GM21526 (cell line): ENCODE data around the gene SVBP.
A peak's percentile ranks its signal among the peaks of the same experiment; 100 is the strongest.
"Not testable (repeated sequence)": the region's sequence is repeated elsewhere in the genome, so short reads cannot be mapped to it uniquely, and the experiment has no call there.

Experiments used
- ATAC-seq: cut with Tn5 transposase; IDR thresholded peaks from one replicate; pipeline ENCODE4 v1.9.1; 2021; ENCODE audit warnings: moderate library complexity; ENCODE audit not compliant: unreplicated experiment, low FRiP score

SVBP gene

DNA sequence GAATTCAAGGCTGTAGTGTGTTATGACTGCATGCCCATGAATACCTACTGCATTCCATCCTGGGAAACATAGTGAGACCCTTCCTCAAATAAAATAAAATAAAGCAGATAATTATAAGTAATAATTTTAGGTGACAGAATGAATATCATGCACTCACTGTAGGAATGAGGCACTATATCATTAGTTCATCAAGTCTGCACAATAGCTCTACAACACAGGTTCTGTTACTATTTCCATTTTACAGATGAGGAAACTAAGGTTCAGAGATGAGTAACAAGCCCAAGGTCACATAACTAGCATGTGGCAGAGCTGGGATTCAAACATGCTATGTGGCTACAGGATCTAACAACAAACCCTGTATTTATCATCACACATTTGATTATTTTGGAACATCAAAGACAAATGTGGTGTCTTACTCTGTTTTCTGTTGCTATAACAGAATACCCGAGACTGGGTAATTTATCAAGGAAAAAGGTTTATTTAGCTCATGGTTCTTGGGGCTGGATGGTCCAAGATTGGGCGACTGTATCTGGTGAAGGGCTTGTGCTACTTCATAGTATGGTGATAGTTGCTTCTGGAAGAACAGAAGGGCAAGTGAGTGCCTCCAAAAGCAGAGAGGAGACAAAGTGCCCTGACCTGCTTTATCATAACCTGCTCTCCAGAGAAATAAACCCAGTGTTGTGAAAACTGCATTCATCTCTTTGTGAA is 24.4 kb upstream of the SVBP start:
- no peak for ATAC-seq

DNA sequence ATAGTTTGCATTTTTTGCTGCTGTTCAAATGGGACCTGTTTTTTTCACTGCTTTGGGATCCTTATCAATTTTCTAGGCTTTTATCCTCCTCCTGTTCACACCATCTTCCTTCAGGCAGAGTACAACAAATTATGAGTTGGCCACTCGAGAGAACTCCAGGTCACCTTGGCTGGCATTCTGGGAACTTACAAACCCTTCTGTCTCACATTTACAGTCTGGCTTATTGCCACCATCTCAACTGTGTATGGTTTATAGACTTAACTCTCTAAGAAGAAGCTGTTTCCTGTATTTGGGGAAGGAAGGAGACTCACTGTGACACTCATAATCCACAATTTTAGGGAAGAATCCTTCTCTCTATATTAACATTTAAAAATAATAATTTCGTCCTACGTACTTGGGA is 23.8 kb upstream of the SVBP start:
- no peak for ATAC-seq

DNA sequence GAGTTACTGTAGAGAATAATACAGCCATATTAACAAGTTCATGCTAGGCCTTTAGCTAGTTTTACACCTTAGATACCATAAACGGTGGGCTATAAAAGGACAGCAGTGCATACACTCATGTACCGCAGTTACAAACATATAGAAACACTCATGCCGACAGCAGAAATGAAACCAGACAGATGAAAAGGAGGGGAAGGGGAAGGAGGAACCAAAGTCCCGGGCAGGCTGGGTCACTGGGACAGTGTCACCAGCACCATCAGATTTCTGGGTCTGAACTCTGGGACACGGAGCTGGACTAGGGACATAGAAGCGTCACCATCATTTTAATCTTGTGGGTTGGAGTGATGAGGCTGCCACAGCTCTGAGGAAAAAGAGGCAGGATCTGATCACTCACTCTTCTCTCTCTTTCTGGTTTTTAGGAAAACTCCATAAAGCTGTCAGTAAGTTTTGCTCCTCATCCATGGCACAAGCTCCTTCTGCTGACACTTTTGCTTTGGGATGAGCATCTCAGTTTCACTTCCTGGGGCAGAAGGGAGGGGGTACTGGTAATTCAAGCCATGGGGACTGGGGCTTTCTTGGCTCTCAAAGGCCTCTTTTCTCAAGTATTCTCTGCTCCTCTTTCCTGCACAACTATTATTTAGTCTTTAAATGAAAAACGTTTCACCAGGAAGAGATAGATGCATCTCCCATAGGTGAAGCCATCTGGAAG is 21.4 kb upstream of the SVBP start:
- no peak for ATAC-seq

DNA sequence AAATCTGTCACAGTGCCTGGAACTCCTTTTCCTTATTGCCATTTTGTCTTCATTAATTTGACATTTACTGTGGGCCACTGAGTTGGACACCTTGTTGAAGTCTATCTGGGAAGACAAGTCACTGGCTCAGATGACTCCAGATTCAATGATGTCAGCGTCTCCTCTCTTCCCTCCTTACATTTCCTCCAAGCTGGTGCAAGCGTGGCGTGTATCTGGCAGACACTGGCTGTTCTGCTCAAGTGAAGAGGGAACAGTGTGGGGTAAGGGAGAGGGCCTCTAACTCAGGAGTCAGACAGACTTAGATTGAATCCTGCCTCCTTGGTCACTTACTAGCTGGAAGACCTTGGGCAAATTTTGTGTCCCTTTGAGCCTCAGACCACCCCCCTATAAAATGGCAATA is 20.5 kb upstream of the SVBP start:
- ATAC-seq: no peak

DNA sequence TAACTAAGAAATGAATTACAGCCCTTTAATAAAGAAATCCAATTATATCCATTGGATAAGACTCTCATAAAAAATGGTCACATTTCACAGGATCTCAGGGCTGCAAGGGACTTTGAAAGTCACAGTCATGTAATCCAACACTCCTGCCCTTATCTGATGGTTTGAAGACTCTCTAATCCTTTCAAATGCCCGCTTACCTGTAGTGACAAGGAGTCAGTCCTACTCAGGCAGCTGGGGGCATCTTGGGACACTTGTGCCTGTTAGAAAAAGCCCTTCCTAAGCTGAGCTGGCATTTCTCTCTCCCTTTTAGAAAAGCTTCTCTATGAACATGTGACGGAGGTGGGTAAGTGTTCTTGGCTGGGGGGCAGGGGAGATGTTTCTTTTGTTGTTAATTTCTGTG is 18.2 kb upstream of the SVBP start:
- no peak for ATAC-seq

DNA sequence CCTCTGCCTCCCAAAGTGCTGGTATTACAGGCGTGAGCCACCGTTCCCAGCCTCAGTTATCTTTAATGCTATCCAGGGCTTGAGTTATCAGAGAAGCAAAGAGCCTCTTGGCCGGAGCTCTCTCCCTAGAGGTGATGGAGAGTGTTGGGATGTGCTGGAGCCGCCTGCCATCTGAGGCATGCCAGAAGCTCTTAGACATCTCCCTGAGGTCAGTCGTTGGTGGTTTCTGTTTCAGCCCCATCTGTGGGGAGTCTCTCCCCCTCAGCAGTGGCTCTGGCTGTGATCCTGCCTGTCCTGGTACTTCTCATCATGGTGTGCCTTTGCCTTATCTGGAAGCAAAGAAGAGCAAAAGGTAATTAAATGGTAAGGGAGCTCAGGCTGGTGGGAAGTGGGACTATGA is 17.6 kb upstream of the SVBP start:
- ATAC-seq: no peak

DNA sequence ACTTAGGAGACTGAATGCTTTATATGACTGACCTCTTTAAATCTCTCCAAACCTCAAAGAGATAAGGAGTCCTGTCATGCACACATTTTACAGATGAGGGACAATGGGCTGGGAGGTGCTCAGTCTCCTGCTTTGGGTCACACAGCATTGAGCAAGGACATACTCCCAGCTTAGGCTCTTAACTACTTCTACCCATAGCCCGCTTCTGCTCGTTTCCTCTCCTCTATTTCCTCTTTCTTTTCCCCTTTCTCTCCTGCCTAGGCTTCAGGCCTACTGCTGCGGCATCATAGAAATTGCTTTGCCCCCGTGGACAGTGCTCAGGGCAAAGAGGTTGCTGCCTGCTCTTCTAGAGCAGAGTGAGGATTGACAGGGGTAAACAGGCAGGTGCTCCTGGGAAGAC is 16.8 kb upstream of the SVBP start:
- no peak for ATAC-seq

DNA sequence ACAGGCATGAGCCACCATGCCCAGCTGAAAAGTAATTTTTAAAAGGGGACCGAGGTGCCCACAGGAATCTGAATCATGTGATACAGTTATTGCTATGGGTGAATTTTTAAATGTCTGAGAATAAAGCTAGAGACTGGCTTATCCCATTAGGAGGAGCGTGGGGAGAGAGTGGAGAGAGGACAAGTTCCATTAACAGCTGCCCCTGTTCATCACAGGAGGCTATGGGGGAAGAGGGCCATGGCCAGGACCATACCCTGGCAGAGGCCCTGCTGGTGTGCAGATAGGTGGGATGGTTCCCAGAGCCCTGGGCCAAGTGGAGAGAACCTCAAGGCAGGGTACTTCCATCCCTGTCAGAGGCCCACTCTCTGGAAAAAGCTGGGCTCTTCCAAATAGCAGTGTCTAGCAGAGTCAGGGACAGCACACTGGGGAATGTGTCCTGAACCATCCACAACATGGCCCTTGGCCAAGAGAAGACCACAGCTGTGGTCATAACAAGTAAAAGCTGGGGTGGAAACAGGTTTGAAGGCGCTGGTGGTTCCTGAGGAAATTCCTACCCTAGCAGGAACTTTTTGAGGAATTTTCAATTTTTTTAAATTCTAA is 15.5 kb upstream of the SVBP start:
- ATAC-seq: no peak

DNA sequence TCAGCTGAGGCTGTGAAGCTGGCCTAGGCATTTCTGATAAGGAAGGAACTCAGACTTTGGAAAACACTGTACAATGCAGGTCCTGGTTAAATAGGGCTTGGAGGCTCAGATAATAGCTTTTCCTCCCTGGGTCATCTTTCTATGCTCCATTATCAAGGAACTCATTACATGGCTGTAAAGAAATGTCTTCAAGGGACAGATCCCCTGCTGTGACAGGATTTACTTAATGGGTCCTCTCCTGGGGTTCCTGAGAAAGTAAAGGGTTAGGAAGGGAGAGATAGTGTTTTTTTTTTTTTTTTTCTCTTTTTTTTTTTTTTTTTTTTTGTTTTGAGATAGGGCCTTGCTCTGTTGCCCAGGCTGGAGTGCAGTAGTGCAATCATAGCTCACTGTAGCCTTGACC is 14.1 kb upstream of the SVBP start:
- ATAC-seq: no peak

DNA sequence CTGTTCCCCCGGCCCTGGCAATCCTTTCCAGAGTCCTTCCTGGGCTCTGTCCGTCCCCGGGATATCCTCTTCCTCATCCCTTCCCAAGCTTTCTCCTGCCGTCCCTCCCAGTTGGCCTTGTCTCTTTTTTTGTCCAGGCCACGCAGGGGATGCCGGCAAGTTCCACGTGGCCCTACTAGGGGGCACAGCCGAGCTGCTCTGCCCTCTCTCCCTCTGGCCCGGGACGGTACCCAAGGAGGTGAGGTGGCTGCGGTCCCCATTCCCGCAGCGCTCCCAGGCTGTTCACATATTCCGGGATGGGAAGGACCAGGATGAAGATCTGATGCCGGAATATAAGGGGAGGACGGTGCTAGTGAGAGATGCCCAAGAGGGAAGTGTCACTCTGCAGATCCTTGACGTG is 13.4 kb upstream of the SVBP start:
- ATAC-seq: no peak

DNA sequence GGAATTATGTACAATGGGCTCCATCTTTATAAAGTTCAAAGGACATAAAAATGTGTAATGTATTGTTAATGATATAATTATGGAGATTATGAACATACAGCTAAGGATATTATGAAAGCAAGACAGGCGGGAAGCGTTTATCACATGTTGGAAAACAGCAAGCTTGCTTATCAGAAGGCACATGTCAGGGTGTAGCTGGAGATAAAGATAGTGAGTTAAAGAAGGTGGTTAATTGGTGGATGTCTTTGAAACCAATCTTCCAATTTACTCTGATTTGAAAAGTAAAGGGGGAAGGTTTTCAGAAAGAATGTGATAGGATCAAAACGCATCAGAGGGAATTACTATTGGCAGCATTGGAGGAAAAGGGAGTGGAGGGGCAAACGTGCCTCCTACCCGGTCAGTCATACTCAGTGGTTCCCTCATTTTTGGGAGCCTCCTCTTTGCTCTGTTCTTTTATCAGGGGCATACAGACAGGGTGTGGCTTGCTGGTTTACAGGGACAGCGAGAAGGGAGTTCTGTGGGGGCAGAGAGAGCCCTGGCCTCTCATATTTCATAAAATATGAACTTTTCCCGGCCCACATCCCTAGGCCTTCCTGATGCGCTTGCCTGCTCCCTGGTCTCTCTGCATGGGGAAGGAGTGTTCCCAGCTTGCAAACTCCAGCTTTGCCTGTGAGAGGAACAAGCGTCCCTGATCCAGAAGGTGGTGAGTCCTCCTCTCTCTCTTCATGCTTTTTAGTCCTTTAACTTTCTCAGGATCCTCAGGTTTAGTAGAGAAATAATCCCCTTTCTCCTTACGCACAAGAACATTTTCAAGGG is 8.0 kb upstream of the SVBP start:
- ATAC-seq: no peak

DNA sequence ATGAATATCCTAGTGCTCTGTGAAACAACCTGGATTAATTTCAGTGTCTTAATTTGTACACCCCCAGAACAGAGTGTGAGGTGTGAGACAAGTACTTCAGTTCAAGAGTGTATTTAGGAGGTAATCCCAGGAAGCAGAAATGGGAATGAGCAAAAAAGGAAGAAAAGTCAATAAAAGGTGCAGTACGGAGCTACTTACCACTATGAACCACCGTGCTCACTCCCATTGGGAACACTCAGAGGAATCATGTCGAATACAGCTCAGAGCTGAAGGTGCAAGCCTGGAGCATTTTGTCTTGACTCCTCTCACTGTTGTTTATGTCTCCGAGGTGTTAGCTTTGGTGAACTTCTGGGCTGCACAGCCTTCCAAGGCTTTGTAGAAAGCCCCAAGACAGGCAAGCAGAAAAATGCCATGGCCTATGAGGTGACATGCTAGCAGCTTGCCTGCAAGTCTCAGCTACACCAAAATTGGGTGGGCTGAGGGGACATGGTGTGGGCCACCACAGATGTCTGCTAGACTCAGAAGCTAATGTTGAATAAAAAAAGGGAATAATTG is 7.4 kb upstream of the SVBP start:
- no peak for ATAC-seq

DNA sequence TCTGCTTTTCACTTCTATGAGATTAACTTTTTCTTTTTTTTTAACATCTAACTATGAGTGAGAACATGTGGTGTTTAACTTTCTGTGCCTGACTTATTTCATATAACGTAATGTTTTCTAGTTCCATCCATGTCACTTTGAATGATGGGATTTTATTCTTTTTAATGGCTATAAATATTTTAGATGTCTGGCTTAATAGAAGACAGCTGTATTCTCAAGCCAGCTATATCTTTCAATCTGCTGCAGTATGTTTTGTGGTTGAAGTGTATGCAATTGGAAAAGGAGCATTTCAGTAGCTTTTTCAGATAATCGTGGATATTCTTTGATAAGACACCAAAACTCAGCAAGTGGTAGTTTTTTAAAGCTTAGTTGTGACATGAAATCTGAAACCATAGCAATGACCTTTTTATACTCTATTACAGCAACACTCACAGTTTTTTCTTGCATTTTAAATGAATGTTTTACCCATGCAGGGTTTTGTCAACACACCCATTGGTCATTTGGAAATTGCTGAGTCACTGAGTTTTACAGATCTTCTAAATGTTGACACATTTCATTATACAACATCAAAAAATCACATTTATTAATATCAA is 5.7 kb upstream of the SVBP start:
- ATAC-seq: no peak

DNA sequence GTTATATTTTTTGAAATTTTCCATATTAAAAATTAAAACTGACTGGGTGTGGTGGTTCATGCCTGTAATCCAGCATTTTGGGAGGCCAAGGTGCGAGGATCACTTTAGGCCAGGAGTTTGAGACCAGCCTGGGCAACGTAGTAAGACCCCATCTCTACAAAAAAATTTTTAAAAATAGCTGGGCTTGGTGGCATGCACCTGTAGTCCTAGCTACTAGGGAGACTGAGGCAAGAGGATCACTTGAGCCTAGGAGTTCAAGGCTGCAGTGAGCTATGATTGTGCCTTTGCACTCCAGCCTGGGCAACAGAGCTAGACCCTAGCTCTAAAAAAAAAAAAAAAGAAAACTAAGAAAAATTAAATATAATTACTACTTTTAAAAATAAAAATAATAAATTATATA is 4.5 kb upstream of the SVBP start:
- no peak for ATAC-seq

DNA sequence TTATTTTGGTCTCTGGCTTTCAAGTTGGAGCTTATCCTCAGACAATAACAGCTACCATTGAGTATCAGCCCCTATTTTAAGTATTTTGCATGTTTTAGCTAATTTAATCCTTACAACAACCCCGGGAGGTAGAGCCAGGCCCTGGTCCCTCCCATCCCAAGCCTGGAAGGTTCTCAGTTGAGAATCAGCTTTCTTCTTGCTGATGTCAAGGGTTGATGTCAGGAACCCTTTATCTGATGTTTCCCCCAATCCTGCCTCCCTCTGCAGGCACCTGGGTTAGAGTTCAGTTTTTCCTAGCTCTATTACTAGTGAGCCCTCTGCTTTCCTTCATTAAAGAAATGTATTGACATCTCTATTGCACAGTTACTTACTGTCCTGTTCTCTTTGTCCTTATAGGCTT is 3.6 kb upstream of the SVBP start:
- ATAC-seq: no peak

DNA sequence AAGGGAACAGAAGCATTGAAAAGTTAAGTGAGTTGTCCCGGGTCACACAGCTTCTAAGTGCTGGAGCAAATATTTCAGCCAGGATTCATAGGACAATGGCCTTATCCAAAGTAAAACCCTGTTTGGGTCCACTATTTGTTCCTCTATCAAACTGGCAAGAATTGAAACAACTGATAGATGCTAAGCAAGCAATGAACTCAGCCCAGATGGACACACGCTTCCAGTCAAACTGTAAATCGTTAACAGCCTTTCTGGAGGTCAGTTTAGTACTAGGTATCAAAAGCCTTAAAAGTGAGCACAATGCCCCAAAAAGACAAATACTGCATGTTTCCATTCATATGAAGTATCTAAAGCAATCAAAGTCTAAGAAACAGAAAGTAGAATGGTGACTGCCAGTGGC is 779 bp upstream of the SVBP start:
- ATAC-seq: no peak

DNA sequence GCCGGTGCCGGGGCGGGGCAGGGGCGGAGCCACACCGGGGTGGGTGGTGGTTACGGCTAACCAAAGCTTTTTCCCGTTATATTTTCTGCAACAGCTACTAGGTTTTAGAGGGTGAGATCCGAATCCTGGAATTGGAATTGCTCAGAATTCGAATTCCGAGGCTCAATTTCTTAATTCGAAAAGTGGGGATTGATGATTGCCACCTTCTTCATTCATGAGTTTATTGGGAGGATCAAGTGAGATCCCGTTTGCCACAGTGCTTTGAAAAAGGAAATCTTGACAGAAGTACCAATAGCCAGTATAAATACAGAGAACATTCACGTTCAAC is 207 bp upstream of the SVBP start:
- ATAC-seq: no peak

DNA sequence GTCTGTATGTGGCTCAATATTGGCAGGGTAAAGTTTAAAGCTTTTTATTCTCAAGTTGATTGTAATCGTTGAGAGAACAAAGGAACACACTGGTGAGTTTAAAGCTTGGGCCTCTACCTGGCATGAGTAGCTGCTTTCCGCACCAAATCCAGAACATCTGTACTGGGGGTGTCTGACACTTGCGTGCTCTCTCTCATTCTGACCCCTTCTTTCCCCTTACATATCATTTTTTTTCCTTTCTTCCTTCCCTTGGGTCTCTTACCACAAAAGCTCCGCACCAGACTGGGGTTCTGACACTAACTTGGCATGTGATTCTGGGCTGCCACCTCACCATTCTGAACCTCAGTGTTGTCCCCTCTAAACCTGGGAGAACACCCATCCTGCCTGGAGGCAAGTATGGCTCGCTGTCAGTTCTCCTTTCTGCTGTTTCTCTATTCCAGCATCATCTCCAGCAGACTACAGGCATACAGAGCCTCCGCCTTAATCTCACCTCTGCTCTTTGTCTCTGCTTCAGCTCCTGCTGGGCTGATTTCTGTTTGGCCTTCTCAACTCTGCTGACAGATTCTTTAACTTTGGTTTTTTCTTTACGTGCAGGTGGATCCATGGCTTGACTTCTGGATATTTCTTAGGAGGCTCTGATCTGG is 1.1 kb downstream of the SVBP start:
- peak; percentile 14 for ATAC-seq

DNA sequence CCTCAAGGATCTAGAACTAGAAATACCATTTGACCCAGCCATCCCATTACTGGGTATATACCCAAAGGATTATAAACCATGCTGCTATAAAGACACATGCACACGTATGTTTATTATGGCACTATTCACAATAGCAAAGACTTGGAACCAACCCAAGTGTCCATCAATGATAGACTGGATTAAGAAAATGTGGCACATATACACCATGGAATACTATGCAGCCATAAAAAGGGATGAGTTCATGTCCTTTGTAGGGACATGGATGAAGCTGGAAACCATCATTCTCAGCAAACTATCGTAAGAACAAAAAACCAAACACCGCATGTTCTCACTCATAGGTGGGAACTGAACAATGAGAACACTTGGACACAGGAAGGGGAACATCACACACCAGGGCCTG is 2.4 kb downstream of the SVBP start:
- ATAC-seq: not testable (repeated sequence)

DNA sequence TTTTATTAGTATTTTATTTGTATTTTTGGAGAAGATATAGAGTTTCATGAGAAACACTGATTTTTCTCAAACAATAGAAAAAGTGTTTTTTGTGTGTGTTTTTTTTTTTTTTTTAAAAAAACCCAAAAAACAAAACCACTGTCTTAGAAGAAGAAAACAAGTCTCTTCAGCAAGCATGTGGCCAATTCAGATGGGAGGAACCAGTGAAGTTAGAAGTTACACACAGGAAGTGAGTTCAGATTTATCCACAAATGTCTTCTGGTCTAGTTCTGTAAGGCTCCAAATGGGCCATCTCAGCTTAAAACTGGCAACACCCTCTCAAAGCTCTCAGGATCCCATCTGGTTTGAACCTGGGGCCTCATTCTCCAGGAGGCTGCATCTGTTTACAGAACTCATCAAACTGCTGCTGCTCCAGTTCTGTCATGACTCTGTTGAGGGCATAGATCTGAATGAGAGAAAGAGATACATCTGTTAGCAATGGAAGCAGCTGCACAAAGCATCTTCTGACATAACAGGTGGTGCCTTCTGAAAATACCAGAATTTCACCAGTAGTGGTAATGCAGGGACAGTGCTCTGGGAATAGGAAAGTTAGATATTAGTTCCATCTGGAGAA is 10.0 kb downstream of the SVBP start:
- no peak for ATAC-seq
